Measurements from ENCODE around the gene PICALM. TPM values are rescaled to one million over a fixed set of nuclear protein-coding genes. Genes with fewer than 3 reads are reported as not detected.
A peak's percentile ranks its signal among the peaks of the same experiment; 100 is the strongest.

Gene PICALM
- total and polyA plus RNA-seq, 2 of the 4 experiments (the other 2 are of a cell fraction): 235 to 453 TPM

DNA sequence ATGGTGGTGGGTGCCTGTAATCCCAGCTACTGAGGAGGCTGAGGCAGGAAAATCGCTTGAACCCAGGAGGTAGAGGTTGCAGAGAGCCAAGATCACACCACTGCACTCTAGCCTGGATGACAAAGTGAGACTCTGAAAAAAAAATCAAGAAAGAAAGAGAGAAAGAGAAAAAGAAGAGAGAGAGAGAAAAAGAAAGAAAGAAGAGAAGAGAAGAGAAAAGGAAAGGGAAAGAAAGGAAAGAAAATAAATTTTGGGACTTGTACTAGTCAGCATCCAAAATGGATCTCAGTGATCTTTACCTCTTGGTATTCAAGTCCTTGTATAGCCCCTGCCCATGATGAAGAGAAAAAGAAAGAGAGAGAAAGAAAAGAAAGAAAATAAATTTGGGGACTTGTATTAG is 22.2 kb upstream of the PICALM start:
- dilution Hi-C loops (cut with HindIII; ENCODE audit: low sequenced_read_pairs, unreplicated experiment): no loop called here

More for the DNA sequence above, 22.2 kb upstream of the PICALM start:
- H3K56ac ChIP-seq (ENCODE audit: extremely low read depth, insufficient read depth, low read length): no peak overlapping the region
- H3K9me3 ChIP-seq (ENCODE audit: control insufficient read depth, insufficient read depth, low read length): no peaks in the 10 kb centered on the region
- H2BK120ac ChIP-seq (ENCODE audit: low read depth, low read length): 0 out of 2 replicates have a peak overlapping the region, but pooled peaks have one; percentile 33
- in situ Hi-C loops (cut with MboI; ENCODE audit: low sequenced_read_pairs) (no loop called here), intact Hi-C loops (cut with micrococcal nuclease) (no loop called here)
- no peak overlapping the region for H3K23ac ChIP-seq (ENCODE audit: low read depth, low read length)
- no peak overlapping the region for H3K9ac ChIP-seq (ENCODE audit: low read depth, low read length)
- H2BK5ac ChIP-seq (ENCODE audit: low read depth, low read length, poor library complexity, severe bottlenecking): peak overlapping the region; percentile 40
- no peak overlapping the region for H3K14ac ChIP-seq (replicated peaks; ENCODE audit: low read depth, low read length)
- H4K5ac ChIP-seq (ENCODE audit: low read depth, low read length): no peak overlapping the region
- no peak overlapping the region for H3K27ac ChIP-seq (ENCODE audit: insufficient read depth, low read length)
- no peaks in the 10 kb centered on the region for H3K27me3 ChIP-seq (ENCODE audit: control insufficient read depth, insufficient read depth, low read length)
- TF ChIP-seq CEBPB (IDR thresholded peaks at IDR 0.05; ENCODE audit: low read depth, low read length) (no peak), MXI1 (IDR thresholded peaks at IDR 0.05; ENCODE audit: borderline replicate concordance, low read depth, low read length) (no peak), NFE2L2 (IDR thresholded peaks at IDR 0.05; ENCODE audit: low read depth, low read length) (no peak), RFX5 (IDR thresholded peaks at IDR 0.05; ENCODE audit: low read depth, low read length) (no peak), FOS (IDR thresholded peaks at IDR 0.05; ENCODE audit: low read depth, low read length) (no peak), MAFK (IDR thresholded peaks at IDR 0.05; ENCODE audit: low read depth, low read length) (no peak), RCOR1 (IDR thresholded peaks at IDR 0.05; ENCODE audit: insufficient replicate concordance, low read length) (no peak), POLR2A (IDR thresholded peaks at IDR 0.05; ENCODE audit: low read depth, low read length) (no peak), CHD1 (IDR thresholded peaks at IDR 0.05; ENCODE audit: low read depth, low read length) (no peak), RAD21 (IDR thresholded peaks at IDR 0.05; ENCODE audit: low read length) (no peak), SMC3 (IDR thresholded peaks at IDR 0.05; ENCODE audit: low read depth, low read length) (no peak), BHLHE40 (IDR thresholded peaks at IDR 0.05; ENCODE audit: low read depth, low read length) (no peak), MAZ (IDR thresholded peaks at IDR 0.05; ENCODE audit: borderline replicate concordance, low read depth, low read length) (no peak)
- TF ChIP-seq, protein P1, sequence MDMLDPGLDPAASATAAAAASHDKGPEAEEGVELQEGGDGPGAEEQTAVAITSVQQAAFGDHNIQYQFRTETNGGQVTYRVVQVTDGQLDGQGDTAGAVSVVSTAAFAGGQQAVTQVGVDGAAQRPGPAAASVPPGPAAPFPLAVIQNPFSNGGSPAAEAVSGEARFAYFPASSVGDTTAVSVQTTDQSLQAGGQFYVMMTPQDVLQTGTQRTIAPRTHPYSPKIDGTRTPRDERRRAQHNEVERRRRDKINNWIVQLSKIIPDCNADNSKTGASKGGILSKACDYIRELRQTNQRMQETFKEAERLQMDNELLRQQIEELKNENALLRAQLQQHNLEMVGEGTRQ (IDR thresholded peaks at IDR 0.05; ENCODE audit: low read depth, low read length): no peak
- TF ChIP-seq, protein P2, sequence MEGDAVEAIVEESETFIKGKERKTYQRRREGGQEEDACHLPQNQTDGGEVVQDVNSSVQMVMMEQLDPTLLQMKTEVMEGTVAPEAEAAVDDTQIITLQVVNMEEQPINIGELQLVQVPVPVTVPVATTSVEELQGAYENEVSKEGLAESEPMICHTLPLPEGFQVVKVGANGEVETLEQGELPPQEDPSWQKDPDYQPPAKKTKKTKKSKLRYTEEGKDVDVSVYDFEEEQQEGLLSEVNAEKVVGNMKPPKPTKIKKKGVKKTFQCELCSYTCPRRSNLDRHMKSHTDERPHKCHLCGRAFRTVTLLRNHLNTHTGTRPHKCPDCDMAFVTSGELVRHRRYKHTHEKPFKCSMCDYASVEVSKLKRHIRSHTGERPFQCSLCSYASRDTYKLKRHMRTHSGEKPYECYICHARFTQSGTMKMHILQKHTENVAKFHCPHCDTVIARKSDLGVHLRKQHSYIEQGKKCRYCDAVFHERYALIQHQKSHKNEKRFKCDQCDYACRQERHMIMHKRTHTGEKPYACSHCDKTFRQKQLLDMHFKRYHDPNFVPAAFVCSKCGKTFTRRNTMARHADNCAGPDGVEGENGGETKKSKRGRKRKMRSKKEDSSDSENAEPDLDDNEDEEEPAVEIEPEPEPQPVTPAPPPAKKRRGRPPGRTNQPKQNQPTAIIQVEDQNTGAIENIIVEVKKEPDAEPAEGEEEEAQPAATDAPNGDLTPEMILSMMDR (conservative IDR thresholded peaks at IDR 0.05; ENCODE audit: low read depth, low read length): no peak
- H3K4me1 ChIP-seq (ENCODE audit: control insufficient read depth, insufficient read depth, low read length): peaks cover 9% of the 10 kb centered on the region
- ATAC-seq (ENCODE audit: low read depth): no peak
- H3K4me2 ChIP-seq (ENCODE audit: low read depth, low read length): no peak overlapping the region
- no peak overlapping the region for H2BK15ac ChIP-seq (ENCODE audit: low read depth, low read length)
- 0 out of 4 replicates have a peak, but pooled peaks cover 0 to 3% of the 10 kb centered on the region in 2 experiments for H3K79me1 ChIP-seq (ENCODE audit: low read depth in 1 of 2, low read length in 2 of 2)
- H3K18ac ChIP-seq (ENCODE audit: low read depth, low read length): no peak overlapping the region
- H2BK20ac ChIP-seq (ENCODE audit: low read depth, low read length): no peak overlapping the region
- ChIA-PET POLR2A (ENCODE audit: unreplicated experiment) (no interaction called here), CTCF (no interaction called here)
- no peak overlapping the region for H2AK9ac ChIP-seq (replicated peaks; ENCODE audit: low read depth, low read length, poor library complexity)
- H4K20me1 ChIP-seq (ENCODE audit: insufficient read depth, low read length): no peaks in the 10 kb centered on the region
- H3K4me3 ChIP-seq (ENCODE audit: insufficient read depth, low read depth, low read length): no peak overlapping the region
- no peak overlapping the region for H3K4ac ChIP-seq (ENCODE audit: low read depth, low read length)
- H4K8ac ChIP-seq (ENCODE audit: low read depth in 2 of 2, low read length in 2 of 2): no peak overlapping the region
- no peak overlapping the region for H2AFZ ChIP-seq (replicated peaks; ENCODE audit: low read length, poor library complexity)
- H3K9me1 ChIP-seq (ENCODE audit: insufficient read depth, low read length): peaks cover 10% of the 10 kb centered on the region
- no peak overlapping the region for H2AK5ac ChIP-seq (ENCODE audit: low read depth, low read length)
- no TSS peak for BruUV-seq (replicated peaks)
- H3K36me3 ChIP-seq (ENCODE audit: control insufficient read depth, insufficient read depth, low read length): no peaks in the 10 kb centered on the region
- no CpG with 5 or more reads among the region's 1 CpG for WGBS, 2 experiments (ENCODE audit: extremely low coverage in 2 of 2, insufficient read length in 1 of 2)
- no peak overlapping the region for H4K91ac ChIP-seq (ENCODE audit: insufficient read depth, low read depth, low read length)
- no peak for DNase-seq

All from IMR-90 (cell line).